Glomerular visceral epithelial cell (primary cell): ENCODE results near the gene SLC12A8.
A peak's percentile ranks its signal among the peaks of the same experiment; 100 is the strongest.

Experiments used
- DNase-seq: peaks from one replicate; pipeline ENCODE4 v3.0.0-alpha.2; 2016; ENCODE audit errors: extremely low spot score

Gene SLC12A8

GRCh38 chr3:125186800-125187598 is 25.5 kb downstream of the SLC12A8 start:
- no peak for DNase-seq

DNA sequence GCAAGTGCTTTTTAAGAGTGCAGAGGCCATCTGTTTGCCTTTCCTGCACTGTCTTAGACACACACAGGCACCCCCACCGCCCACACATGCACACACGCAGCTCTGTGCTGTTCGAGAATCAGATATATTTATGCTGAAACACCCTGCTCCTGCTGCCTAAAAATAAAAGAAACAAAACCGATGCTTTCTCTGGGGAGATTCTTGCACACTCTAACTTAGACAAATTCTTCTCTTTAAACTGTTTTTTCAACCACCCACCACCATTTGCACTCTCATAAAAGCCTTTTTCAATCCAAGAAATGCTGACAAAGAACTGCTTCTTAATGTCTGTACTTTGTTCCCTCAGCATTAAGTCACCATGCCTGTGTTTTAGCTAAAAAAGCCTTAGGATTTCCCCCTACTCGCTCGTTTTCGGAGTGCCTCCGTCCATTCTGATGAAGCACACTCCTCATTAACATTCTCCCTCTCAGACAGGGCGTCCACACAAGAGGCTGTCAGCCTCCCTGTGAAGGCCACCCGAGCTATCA is 26.2 kb downstream of the SLC12A8 start:
- no peak for DNase-seq

DNA sequence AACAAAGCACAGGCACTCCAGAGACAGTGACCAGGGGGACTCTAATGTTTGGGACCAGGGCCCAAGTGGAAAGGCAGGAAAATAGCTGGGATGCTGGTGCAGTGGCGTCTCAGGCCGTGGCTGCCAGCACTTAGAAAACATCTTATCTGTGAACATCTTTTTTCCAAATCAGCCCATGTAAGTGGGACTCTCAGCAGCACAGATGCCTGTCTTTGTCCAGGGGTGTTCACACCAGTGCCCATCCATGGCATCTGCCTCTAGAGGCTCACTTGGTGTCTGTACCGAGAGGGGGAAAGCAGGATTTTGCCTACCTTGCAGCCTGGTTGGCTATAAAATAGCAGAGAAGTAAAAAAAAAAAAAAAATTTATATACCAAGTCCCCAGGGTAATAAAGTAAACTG is 26.7 kb downstream of the SLC12A8 start:
- DNase-seq = no peak

DNA sequence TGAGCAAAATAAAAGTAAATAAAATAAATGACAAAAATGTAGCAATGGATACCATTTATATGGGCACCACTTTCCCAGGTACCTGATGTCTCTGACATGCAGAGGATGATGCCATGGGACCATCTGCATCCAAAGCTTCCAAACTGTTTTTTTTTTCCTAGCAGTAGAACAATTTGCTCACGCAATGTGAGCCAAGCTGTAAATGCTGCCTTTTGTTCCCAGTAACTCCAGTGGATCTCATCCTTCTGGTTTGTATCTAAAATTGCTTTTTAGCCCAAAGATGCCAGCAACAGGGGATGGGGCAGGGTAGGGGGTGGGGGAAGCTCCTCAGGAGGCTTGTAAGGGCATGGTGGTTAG is 32.7 kb downstream of the SLC12A8 start:
- no peak for DNase-seq

DNA sequence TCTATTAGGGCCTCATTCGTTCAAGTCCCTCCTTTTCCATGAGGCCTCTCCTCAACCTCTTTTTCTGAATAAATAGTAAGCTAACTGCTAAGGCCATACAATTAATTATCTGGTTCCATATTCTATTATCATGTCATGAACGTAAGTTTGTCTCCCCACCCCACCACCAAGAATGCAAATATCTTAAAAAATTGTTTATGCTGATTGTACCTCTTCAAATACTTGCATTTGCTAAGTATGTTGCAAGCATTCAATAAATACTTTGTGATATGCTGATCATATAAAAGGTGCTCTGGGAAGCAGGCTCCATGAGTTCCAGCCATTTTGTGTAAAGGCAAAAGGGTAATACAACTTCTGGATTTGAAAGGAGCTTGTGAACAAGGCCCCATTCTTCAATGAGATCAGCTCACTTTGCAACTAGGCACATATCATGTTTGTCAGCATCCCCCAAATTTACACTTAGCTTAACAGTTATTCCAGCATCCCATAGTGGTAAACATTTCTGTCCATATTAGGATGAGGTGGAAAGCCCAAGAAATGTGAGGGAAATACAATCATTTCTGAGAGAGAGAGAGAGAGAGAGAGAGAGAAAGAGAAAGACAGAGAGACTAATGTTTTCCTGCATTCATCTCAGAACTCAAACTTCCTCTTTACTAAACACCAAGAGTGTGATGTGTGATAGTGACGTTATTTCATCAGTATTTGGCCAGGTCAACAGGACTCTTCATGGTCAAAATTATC is 33.2 kb downstream of the SLC12A8 start:
- no peak for DNase-seq

- DNase-seq = no peak
Observed at GRCh38 chr3:125177746-125178145, 34.8 kb downstream of the SLC12A8 start.

GRCh38 chr3:125175295-125176078 is 37.1 kb downstream of the SLC12A8 start:
- DNase-seq = no peak

- DNase-seq = no peak
Observed at GRCh38 chr3:125172346-125172745, 40.2 kb downstream of the SLC12A8 start.

DNA sequence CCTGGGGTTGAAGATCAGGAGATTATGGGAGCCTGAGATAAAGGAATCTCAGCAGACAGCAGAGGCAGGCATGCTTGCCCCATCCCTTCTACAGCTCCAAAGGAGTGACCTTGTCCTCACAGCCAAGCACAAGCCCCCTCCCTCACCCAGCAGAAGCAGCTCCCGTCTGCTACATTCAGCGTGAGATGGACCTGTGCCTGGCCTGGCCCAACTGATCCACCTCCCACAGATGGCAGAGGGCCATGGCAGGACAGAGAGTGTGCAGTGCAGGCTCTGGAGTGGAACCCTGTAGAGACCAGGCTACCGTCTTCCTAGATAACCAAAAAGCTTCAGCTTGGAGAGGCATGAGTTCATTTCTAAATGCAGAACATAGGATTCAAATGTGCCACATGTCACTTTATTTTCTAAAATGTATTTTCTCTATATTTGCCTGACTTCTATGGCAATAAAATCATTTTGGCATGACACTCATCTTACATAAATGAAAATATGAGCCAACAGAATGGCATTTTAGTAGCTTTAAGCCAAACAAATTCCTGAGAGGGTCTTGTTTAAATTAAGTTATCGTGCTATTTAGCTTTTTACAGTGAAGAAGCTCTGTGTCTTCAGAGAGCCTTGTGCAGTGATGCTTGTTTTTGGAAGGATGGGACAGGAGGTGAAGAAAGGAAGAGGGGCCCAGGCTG is 43.7 kb downstream of the SLC12A8 start:
- DNase-seq = no peak

- no peak for DNase-seq
Observed at GRCh38 chr3:125166599-125167136, 45.9 kb downstream of the SLC12A8 start.

DNA sequence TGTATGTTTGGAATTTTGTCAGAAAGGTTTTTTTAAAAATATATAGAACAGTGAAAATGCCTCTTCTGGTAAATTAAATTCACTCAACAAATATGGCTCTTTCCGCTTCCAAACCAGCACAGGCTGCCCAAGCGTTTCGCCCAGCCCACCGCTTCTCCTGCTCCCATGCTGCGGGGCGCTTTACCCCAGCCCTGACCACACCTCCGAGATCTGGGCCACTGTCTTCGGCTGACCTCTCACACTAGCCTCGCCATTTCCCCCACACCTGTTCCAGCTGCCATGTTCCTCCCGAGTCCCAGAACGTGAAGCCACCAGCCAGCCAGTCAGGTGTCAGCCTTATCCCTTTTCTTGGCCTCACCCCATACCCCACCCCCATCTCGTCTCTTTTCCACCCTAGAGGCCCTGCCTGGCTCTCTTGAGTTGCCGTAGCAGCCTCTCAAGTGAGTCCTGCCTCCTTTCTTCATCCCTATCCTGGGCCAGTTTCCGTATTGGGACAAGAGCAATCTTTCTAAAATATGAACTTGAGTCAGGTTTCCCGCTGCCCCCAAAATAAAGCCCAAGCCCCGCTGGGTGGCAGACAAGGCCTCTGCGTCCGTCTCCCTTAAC is 46.5 kb downstream of the SLC12A8 start:
- no peak for DNase-seq

GRCh38 chr3:125165189-125165947 is 47.2 kb downstream of the SLC12A8 start:
- DNase-seq = peak; percentile 10

GRCh38 chr3:125163739-125164601 is 48.6 kb downstream of the SLC12A8 start:
- no peak for DNase-seq

DNA sequence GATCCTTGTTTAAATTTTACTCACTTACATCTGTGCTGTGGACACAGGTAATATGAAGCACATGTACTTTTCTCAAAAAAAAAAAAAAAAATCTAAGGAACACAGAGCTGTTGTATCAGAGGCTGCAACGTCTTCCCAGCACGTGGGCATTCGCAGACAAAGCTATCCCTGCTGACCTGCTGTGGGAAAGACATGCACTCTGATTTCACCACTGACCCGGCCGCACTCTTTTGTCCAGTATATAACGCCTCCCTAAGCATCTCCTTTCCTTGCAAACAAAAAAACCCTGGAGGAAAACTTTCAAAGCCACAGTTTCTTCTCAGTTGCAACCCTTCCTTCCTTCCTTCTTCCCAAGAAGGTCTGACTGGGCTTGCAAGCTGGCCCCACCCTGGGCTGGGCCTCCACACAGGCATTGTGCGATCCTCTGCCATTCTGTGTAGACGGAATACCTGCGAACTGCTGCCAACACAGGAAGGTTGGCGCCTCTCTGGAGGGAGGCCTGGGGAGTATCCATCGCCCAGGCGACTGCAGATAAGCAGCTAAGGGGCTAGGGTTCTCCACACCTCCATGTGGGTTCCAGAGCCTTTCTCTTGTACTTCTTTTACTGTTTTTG is 50.8 kb downstream of the SLC12A8 start:
- DNase-seq = no peak

DNA sequence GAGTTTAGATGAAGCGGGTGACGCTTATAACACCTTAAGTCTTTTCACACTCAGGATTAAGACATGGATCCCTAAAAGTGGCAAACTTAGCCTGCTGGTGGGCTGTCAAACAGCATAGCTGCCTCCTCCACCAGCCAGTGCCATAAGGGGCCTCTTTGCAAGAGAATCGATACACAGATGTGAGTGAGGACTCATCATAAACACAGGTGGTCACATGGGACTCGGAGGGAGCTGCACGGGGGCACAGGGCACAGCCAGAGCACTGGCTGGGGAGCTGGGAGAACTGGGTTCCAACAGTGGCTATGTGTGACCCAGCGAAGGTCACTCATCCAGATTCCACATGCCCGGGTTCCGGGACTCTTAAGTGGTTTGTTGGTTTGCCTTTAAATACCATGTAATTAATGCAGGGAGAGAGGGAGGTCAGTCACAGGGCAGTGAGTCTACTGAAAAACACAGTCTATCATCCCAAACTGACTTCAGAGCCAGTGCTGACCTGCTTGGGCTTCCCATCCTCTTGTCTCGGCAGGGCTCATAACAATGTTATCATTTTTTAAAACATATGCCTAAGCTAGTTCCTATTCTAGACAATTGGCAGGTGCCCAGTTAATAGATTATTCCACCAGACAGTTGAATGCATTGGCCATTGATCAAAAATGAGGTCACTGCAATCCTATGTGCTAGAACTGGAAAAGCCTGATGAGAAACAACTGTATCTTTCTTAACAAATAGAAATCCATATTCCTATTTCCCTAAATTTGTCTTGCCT is 51.8 kb downstream of the SLC12A8 start:
- DNase-seq = no peak

- DNase-seq = no peak
Observed at GRCh38 chr3:125157183-125157582, 55.4 kb downstream of the SLC12A8 start.

DNA sequence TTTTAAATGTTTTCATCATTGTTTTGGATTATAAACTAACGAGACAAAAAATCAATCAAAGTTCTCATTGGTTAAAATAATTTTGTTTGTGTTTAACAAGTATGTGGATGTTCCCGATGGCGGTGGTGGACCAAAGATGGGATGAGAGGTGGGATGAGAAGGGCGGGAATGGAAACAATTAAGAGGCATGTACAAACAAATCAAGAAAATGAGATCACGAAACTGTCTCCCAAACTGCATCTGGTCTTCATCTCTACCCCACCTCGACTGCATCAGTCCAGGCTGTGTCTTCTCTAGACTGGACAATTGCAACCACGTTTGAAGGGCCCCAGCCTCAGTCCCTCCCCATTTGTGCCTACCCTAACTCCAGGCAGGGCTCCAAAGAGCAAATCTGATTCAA is 56.1 kb downstream of the SLC12A8 start:
- DNase-seq = no peak

DNA sequence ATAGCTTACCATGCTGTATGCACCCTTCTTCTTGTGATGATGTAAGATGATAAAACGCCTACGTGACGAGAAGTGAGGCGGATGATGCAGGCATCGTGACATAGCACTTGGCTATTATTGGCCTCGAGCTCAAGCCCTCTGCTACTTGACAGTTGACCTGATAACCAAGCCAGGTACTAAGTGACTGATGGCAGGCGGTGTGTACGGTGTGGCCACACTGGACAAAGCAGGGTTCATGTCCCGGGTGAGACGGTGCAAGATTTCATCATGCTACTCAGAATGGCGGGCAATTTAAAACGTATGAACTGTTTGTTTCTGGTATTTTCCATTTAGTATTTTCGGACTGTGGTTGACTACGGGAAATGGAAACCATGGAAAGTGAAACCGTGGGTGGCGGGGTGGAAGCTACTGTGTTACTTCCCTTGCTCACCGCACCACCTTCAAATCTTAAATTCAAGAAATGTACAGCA is 57.7 kb downstream of the SLC12A8 start:
- DNase-seq = no peak
